ENCODE measurements around the gene GLRA1.

Gene GLRA1

GRCh38 chr5:151772846-151773561, 151.6 kb downstream of the GLRA1 start:
- peak; percentile 38 for DNase-seq (ENCODE audit: low spot score)

Measured in kidney capillary endothelial cell (primary cell).